G401 (cell line): ENCODE measurements around the gene RBL1. TPM values are rescaled to one million over a fixed set of nuclear protein-coding genes. Genes with fewer than 3 reads are reported as not detected.

Experiments
- DNase-seq: peaks from one replicate; pipeline ENCODE4 v3.0.0-alpha.2; 2015; ENCODE audit warnings: low spot score
- in situ Hi-C: cut with HindIII; loops from 2 replicates; pipeline ENCODE4 v1.10.0; 2016; ENCODE audit warnings: low sequenced_read_pairs, mixed read lengths
- total RNA-seq: library from RNA; depleted of rRNA; stranded (reverse); fragments of >200 nt; shearing (Covaris generic); gene quantifications from 2 replicates; pipeline ENCODE4 v1.2.3, GENCODE V29; 2014; rRNA removed

Gene RBL1
- total RNA-seq, 1 experiment from 2014 or later = 9.0 TPM

- DNase-seq = no peak
- in situ Hi-C loops = no loop called here
Observed at GRCh38 chr20:36959242-36959641, 136.6 kb downstream of the RBL1 start.

GRCh38 chr20:36957875-36958667, 137.7 kb downstream of the RBL1 start:
- DNase-seq = peak; percentile 3
- in situ Hi-C loops = no loop called here

- in situ Hi-C loops = no loop called here
- no peak for DNase-seq
Observed at GRCh38 chr20:36956674-36957073, 139.1 kb downstream of the RBL1 start.

GRCh38 chr20:36956016-36956415, 139.8 kb downstream of the RBL1 start:
- in situ Hi-C loops = no loop called here

GRCh38 chr20:36951979-36952738, 143.6 kb downstream of the RBL1 start:
- DNase-seq = no peak
- in situ Hi-C loops = no loop called here

More at GRCh38 chr20:36956016-36956415, 139.8 kb downstream of the RBL1 start:
- no peak for DNase-seq

- in situ Hi-C loops = no loop called here
- peak; percentile 98 for DNase-seq
Observed at GRCh38 chr20:36951198-36951978, 144.4 kb downstream of the RBL1 start, which contains the start of gene SAMHD1. SAMHD1 (minus strand) TSS chr20:36951708; CDS start chr20:36951643, 65 bp downstream.

- peak; percentile 48 for DNase-seq
- in situ Hi-C loops = no loop called here
Observed at GRCh38 chr20:36950414-36951197, 145.2 kb downstream of the RBL1 start.

Other genes with a start within 250 kb of the RBL1 start
- 0.14 and 1.2 TPM in 2 replicates for gene TLDC2, start 219.9 kb downstream of the RBL1 start, total RNA-seq
- gene SAMHD1, start 144.3 kb downstream of the RBL1 start, total RNA-seq = 30.0 and 31.2 TPM in 2 replicates
- 216 and 273 TPM in 2 replicates for gene RPN2, start 83.3 kb upstream of the RBL1 start, total RNA-seq
- 0.07 and 1.8 TPM in 2 replicates for gene MROH8, start 83.6 kb upstream of the RBL1 start, total RNA-seq
- gene GHRH, start 165.8 kb upstream of the RBL1 start, total RNA-seq = not detected in 2 replicates
- gene MANBAL, start 193.7 kb upstream of the RBL1 start, total RNA-seq = 70.1 and 73.5 TPM in 2 replicates